Measurements from ENCODE around the gene ABCA4.
"Not testable (repeated sequence)": the region's sequence is repeated elsewhere in the genome, so short reads cannot be mapped to it uniquely, and the experiment has no call there.

The ABCA4 gene

DNA sequence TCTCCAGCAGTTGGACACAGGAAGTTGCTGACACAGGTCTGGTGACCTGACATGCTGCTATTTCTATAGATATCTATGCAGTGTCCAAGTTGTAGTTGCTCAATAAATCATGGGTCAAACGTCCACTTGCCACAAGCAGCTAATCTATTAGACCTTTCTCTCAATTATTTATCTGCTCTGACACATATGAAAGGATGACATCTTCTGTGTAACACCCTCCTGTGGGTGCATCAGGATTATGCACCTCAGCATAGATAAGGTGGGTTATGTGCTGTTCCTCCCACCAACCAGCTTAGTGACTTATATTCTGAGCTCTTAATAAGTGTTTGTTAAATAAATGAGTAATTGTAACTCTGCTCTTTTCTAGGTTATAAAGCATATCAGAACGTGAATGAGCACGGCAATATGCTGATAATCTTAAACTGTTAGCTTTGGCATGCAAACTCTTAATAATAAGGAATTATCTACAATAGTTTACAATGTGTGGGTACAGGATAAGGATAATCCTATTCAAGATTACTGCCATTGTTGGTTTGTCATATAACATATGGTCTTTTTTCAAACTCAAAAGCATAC is 121.0 kb downstream of the ABCA4 start:
- DNase-seq = no peak

DNA sequence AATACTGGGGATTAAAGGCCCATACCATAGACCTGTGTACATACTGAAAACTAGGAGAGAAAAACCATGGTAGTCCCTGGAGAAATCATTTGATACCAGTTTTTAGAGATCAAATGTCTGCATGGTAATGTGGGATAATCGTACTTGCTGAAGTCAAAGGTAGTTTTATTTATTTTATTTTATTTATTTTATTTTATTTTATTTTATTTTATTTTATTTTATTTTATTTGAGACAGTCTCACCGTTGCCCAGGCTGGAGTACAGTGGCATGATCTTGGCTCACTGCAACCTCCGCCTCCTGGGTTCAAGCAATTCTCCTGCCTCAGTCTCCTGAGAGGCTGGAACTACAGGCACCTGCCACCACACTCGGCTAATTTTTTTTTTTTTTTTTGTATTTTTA is 122.4 kb downstream of the ABCA4 start:
- DNase-seq = not testable (repeated sequence)

DNA sequence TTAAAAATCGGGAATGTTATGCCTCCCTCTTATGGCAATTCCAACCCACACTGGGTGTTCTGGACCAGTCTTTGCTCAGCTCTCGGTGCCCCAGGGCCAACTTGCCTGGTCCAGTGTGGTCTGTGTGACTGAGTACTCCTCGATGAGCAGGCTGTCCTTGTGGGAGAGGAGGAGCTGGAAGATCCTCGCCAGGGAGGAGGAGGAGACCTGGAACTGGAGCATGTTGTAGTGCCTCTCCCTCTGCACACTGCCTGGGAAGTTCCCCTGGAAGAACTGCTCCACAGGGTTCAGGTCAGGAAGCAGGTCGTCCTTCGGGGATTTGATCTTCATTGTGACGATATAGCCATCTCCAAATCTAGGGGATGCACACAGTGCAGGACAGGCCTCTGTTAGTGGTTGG is 123.2 kb downstream of the ABCA4 start:
- no peak for DNase-seq

DNA sequence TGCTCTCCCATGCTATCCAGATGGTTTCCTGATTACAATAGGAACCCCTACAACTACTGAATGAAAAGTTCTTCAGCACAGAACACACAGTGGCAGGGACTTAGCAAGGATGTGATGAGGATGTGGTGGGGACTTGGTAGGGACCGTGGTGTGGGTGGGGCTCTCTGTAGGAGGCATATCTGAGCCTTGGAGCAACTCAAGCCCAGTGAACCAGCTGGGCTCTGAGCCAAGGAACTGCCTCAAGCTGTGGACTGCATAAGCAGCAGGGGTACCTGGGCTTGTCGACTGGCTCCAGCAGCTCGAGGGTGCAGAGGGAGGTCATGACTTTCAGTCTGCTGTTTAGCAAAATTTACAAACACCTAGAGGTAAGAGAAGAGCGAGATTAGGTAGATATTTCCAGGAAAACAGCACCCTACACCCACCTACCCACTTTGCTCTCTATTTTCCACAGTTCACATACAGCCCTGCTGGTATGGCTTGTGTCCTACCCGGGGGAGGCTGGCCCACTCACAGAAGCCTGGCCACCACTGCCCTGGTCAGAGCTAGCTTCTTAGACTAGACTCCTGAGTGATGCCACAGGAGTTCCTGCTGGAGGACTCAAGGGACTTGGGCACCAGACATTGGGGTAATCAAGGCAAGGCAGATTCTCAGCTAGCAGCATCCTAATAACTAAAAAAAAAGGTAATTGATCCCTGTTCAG is 125.0 kb downstream of the ABCA4 start:
- DNase-seq = no peak

DNA sequence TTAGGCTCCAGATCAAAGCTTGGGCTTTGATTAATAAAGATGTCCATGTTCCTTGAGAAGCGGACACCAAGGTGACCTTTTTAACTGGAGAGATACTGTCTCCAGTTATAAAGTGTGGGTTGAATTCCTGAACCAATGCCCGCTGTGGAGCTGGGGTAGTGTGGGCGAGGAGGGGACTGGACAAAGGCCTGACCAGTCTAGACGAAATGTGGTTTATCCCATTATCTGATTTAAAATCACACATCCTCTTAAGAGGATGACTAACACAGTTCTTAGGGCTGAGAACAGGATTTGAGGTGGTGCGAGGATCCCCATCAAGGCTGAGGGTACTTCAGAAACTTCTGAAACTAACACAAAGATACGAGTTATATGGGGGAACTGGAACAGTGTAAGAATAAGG is 127.2 kb downstream of the ABCA4 start:
- no peak for DNase-seq

DNA sequence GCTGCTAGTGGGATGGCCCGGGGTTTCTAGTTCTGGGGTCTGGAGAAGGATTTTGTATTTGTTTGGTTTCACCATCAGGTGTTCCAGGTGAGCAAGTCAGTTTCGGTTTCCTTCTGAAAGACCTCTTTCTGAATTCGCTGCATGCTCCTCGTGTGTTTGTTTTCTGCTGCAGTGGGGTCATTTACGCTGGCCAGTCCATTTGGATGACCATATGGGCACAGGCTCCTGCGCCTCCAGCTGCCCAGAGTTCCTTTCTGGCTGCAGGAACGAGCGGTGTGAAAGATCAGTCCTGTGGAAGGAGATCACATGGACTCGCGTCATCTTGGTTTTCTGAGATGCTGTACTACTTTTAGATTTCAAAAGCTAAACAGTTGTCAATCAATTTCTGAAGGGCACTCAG is 128.0 kb downstream of the ABCA4 start:
- no peak for DNase-seq

DNA sequence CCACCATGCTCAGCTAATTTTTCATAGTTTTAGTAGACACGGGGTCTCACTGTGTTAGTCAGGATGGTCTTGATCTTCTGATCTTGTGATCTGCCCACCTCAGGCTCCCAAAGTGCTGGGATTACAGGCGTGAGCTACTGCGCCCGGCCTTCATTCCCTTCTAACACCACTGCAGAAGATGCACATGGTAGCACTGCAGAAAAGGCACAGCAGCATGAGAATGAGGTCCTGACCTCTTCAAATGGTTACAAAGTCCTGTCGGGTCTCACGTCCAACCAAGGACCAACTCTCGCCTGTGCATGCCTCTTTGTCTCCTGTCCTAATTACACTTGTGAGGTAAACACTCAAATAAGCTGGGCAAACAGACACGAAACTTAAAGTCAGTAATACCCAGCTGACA is 128.8 kb downstream of the ABCA4 start:
- no peak for DNase-seq

DNA sequence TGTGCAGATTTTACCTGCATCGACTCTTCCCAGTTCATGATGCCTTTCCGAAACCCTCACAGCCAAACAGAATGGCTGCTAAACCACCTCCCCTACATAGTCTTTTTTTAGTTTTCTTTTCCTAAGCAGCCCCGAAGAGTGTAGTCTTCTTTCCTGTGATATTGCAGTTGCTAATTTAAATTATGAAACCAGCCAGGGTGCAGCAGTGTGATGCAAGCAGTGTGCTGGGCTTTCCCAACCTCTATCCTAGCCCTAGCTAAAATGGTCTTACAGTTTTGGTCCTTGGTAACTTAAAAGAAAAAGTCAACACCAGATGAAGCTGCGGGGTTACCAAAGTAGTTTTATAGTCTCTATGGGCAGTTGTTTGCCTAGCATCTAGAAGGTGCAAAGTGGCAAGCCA is 129.7 kb downstream of the ABCA4 start:
- DNase-seq = no peak

DNA sequence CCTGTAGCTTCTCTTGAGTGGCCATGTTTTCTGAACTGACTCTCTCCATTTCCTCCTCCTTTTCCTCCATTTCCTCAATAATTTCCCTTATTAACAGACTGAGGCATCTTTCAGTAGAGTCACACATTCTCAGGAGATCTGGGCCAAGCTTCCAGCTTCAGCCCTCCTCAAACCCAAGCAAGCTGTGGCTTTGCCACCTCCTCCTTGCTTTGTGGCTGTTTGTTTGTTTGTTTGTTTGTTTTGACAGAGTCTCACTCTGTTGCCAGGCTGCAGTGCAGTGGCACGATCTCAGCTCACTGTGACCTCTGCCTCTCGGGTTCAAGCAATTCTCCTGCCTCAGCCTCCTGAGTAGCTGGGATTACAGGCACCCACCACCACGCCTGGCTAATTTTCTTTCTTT is 130.5 kb downstream of the ABCA4 start:
- not testable (repeated sequence) for DNase-seq

DNA sequence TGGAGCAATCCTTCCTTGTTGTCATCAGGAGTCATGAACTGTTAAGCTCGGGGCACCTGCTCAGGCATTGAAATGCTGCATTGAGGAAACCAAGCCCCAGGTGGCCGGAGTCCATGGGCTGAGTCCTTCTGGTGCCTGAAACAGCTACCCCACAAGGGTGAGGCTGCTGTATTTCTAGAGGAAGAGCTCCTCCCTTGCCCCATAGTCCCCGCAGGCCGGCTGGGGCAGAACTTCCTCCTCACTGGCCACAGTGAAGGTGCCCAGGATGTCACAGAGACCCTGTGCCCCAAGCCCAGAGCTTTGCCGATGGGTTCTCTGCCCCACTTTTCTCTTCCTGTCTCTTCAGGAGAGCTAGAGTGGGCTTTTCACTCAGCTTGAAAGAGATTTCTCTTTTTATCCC is 130.9 kb downstream of the ABCA4 start:
- no peak for DNase-seq

DNA sequence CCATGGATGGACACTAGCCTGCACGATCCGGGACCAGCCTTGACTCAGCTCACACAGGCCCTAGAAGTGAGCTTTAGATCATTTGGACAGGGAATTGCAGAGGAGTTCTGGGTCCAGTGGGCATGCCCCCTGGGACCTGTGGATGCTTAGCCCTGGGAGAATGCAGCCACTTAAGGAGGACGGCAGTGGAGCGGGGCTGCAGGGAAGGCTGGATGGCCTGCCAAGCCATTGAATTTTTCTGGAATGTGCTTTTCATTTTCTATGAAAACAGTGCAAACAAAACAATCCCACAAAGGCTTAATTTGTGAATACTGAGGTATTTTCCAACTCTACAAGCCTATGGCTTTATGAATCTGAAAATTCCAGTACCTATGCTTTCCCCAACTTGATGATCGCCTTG is 131.3 kb downstream of the ABCA4 start:
- no peak for DNase-seq

DNA sequence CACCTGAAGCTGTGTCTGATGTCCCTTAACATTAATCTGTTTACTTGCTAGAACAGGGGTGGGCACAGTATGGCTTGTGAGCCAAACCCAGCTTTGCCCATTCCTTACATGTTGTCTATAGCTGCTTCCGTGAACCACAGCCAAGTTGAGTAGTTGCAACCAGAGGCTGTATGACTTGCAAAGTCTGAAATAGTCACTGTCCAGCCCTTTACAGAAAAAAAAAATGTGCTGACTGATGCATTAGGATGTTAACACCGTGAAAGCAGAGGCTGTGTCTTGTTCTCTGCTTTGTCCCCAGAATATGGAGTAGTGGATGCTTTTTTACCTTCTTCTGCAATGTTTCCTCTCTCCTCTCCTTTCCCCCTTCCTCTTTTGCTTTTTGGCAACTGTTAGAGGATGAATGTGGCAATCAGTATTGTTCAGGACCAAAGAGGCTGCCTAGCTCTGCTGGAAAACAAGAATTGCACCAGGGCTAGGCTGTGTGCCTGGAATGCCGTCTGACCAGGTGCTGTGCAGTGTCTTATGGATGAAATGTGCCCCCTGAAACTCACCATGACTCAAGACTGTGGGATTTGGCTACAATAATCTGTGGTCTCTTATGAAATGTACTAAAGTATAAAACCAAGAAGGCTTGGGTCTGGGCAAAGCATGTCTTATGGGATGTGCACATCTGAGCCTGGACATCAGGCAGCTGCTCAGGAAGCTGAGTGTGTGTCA is 132.2 kb downstream of the ABCA4 start:
- DNase-seq = no peak

DNA sequence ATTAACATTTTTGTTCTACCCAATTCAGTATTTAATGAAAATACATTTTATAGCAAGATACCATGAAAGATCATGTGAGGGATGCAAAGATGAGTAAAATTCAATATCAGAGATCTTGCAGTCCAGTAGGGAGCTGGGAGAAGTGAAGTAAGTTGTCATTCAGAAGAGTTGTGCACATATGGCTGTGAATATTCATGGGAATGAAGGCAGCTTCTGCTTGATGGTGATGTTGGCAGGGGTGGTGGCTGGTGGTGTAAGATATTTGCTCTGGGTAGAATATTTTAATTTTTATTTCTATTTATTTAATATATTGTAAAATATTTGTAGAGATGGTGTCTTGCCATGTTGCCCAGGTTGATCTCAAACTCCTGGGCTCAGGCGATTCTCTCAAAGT is 139.7 kb downstream of the ABCA4 start:
- no peak for DNase-seq

DNA sequence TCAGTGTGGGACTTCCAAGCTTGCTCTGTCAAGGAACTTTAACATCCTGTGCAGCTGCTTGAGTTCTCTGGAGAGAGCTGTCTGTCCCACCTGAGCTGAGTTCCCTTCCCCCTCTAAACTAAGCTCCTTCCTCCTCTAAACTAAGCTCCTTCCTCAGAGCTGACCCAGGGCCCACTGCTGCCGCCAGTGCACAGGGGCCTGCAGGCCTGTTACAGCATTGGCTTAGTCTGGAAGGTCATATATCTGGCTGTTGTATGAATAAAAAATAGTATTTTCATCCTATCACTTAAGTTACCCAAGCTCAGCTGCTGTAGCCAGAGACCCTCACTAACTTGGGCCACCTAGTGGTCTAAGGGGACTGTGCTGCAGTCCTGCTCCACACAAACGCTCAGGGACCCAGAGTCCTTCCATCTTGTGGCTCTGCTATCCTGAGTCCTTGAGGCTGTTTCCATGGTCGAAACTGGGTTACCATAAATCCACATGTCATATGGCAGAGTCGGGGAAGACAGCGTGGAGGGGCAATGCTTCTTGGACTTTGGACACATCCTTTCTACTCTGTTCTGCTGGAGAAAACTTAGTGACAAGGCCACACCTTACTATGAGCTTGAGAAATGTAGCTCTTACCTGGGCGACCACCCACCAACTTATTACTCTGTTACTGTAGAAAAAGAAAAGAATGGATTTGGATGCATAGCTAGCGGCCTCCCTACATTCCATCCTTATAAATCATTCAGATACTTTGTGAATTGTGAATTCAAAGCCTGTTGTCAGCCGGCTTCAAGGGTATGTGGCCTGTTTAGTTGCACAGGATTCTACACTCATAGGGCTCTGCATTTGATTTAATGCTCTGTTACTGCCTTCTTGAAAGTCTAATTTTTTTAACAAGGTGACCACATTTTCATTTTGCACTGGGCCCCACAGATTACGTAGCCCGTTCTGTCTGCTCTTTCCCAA is 140.4 kb downstream of the ABCA4 start:
- DNase-seq = peak; percentile 71

DNA sequence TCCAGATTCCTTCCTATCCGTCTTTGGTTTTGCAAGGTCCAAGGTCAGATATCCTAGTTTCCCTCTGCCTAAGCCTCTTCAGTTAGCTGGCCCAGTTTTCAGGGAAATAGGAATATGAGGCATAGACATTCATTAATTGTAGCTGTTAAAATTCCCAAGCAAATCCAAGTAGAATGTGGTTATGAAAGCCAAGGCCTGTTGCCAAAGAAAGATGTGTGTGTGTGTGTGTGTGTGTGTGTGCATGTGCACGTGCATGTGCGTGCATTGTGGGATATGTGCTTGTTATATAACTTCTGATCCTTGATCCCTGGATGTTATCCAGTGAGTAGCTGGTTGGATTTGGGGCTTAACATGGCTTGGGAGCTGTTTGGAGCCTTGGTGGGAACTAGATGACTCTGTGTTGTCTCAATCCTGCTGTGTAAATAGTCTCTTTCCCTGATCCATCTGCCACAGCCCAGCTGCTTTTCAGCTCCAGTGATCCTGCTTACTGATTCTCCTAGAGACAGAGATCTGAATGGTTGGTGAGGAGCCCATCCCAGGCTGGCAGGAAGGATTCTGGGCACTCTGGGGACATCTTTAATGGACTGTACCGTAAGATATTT is 141.1 kb downstream of the ABCA4 start:
- DNase-seq = peak; percentile 86

DNA sequence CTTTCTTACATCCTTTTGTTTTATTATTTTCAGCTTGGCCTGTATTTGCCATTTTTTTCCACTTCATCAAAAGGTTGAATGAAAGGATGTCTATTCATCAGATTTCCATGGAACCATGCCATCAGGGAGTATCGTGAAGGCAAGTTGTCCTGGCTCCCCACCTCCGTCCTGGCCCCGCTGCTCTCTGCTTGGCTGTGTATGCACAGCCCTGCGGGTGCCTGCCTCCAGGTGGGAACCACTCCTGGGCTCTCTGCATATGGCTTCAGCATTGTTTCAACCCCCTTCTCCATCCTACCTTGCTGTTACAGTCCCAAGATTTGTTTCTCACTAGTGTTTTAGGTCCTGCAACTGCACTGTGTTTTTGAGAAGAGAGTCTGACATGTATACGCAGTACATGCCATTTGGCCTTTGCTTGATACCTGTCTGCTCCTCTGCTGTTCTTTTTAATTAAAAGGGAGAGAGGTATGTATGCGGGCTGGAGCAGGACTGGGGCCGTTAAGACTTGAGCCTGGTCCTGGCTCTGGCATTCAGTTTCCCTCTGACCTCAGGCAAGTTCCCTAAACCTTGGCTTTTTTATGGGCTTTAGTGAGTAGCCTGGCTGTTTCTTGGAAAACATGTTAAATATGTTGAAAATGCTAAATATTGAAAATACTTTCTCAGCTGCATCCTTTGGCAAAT is 141.8 kb downstream of the ABCA4 start:
- DNase-seq = no peak

DNA sequence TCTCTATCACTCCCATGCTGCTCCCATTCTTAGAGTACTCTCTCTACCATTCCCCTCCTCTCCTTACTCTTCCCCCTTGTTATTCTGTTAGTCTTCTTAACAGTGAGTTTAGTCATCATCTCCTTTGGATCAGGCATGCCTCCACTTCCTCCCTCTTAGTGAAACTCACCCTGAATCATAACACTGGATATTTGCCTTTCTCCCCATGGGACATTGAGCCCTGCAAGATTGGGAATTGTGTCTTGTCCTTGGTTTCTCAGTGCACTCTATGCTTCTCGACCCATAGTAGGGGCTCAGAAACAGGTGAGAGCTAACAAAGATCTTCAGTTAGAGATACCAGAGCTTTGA is 143.4 kb downstream of the ABCA4 start:
- DNase-seq = no peak

DNA sequence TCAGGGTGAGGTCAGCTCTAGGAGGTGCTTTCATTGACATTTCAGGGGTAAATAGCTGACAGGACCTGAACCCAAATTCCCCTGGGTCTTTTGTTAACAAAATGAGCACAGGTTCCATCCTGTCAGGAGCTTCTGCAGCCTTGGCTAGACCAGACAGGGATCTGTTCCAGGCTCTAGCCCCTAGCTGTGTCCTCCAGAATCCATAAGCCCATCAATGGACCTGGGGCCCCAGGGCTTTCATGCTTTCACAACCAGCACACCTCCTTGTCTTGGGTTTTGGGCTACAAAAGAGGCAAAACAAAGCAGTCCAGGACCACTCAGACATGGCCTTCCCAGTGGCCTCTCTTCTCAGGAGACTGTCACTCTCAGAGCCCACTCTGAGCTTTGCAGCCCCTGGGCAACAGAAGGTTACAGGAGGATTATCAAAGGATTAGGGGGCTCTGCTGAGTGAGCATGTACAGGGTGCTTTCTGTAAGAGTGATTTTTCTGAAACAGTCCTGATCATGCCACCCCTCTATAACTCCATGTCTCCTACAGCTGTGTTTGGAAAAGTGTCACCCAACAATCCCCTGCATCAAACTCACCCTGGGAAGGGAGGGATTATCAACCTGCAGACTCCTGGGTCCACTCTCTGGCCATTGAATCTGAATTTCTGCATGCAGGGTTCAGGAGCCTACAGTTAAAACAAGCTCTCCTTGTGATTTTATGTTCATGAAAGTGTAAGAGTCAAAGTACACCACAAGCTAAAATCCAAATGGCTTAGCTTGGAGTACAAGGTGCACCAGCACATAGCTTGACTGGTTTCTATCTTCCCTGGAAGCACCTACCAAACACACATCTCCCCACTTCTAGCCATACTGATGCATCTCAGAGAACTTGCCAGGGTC is 144.0 kb downstream of the ABCA4 start:
- DNase-seq = no peak

DNA sequence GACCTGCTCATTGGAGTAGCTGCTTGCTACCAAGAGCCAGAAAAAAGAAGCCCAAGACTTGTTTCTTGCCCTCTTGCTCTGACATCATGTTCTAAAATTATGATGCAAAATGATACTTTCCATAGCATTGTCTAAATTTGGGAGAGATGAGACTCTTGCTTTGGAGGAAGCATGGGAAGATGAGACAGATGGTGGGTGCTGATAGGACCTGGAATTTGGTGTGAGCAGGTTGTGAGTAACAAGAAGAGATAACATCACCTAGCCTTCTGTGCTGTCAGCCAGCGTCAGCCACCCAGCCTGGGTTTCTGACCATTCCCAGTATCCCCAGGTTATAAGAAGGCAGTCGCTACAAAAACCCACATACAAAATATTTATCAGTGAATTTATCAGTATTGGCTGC is 144.7 kb downstream of the ABCA4 start:
- no peak for DNase-seq

DNA sequence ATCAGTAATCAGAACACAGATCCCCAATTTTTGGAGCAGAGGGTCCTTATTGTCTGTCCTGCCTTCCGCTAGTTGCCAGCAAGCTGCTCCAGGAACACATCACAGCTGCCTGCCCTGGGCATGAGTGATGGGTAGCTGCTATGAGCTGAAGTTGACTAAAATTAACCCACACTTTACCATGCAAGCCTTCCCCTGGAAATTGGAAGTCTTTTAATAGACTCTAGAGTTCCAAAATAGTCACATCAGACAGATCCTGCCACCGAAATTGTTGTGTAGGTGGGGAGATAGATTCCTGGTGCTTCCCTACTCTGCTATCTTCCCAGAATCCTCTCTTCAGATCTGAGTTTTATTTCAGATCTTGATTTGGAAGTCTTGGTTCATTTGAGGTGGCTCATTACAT is 148.6 kb downstream of the ABCA4 start:
- no peak for DNase-seq

DNA sequence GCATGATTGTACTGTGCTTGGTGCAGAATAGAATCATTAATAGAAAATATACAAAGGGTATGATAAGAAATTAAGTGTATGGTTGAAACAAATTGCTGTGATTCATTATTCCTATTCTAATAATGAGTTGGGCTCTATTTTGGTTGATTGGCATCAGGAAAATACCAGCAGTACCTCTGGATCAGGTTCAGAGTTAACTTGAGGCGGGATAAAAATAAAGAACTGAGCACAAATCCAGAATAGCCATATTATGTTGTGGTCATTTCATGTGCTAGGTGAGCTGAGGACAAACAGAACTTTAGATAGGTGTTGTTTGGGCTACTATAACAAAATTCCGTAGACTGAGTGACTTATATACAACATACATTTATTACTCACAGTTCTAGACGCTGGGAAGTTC is 151.1 kb downstream of the ABCA4 start:
- DNase-seq = no peak

Measured in NCI-H1092 treated with DMSO at 0.1 percent for 48 hours (cell line).